SH-SY5Y (cell line): ENCODE data around the gene IFITM1.

ENCODE experiments used
- GATA2 ChIP-seq: IDR thresholded peaks from 2 replicates; pipeline ENCODE4 v1.6.1; 2011; ENCODE audit warnings: mild to moderate bottlenecking, low read depth, low read length
- GATA3 ChIP-seq: IDR thresholded peaks from 2 replicates; pipeline ENCODE4 v1.6.1; 2011; ENCODE audit warnings: low read depth, mild to moderate bottlenecking, low read length, moderate library complexity

Gene IFITM1

DNA sequence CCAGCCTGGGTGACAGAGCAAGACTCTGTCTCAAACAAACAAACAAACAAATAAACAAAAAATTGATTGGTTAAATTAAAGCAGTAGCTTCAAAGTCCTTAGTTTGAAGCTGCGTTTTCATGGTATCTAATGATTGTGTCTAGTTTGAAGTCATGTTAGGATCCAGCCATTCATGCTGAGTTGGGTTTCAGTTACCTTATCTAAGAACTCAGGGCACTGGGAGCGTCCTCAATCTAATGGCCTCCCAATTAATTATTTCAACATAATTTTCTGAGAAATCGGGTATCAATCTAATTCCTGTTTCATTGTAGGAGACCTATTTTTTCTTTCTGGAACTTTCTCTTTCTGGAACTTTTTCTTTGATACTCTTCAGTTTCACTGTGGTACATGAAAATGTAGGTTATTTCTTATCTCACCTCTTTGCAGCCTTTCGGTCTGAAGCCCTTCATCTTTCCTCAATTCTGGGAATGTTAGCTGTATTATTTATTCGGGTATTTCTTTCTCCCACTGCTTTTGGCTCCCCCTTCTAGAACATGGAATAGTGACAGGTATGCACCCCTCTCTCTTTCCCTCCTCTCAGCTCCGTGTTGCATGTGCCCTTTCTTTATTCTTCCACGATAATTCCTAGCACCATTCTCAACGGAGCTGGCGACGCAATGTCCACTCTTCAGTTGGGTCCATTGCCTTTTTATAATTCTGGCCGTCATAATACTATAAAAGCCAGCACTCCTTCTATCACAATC lies 31.2 kb downstream of the IFITM1 start:
- TF ChIP-seq GATA3 (no peak), GATA2 (no peak)

DNA sequence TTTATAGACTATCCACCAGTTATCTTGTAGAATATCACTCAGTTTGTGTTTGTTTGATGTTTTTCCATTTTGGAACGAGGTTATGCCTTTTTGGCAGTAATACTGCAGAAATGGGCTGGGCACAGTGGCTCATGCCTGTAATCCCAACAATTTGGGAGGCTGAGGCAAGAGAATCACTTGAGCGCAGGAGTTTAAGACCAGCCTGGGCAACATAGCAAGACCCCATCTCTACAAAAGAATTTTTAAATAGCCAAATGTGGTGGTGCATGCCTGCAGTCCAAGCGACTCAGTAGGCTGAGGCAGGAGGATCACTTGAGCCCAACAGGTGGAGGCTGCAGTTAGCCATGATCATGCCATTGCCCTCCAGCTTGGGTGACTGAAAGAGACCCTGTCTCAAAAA lies 32.7 kb downstream of the IFITM1 start:
- TF ChIP-seq GATA2 = no peak
- TF ChIP-seq GATA3 = no peak

DNA sequence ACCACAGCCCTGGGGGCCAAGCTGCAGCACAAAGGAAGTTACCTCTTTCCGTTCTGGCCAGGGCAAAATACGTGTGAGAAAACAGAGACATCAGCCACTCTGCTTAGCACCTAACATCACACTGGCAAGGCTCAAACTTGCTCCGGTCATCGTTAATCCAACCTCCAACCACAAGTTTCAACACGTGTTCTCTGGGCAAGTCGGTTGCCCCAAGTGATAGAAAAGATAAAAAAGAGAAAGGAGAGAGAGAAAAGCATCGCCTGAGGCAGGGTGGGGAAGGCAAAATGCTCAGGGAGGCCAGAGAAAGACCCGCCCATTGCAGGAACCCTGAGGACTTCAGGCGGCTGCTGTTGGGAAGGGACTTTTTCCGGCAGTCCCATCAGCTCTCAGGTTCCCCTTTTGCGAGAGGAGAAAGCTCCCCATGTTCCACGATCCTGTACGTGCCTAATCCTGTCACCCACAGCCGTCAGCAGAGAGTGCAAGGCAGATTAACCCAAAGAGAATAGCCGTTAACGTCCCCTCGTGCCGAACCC lies 36.9 kb downstream of the IFITM1 start:
- TF ChIP-seq GATA2 = no peak
- TF ChIP-seq GATA3 = no peak

DNA sequence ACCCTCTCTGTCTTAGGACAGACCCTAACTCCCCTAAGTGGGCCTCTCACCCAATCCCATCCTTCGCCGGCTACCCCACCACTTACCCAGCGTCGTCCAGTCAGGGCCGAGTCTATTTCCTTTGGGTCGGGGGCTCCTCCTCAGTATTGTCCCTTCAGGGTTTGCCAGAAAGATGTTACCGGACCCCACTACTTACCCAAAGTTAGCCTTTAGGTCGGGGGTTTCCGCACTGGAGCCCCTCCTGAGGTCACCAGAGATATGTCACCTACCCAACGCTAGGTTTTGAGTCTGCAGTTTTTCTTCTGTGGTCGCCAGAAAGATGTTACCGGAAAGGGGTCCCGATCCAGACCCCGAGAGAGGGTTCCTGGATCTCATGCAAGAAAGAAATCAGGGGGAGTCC lies 37.6 kb downstream of the IFITM1 start:
- no peak for TF ChIP-seq GATA2

DNA sequence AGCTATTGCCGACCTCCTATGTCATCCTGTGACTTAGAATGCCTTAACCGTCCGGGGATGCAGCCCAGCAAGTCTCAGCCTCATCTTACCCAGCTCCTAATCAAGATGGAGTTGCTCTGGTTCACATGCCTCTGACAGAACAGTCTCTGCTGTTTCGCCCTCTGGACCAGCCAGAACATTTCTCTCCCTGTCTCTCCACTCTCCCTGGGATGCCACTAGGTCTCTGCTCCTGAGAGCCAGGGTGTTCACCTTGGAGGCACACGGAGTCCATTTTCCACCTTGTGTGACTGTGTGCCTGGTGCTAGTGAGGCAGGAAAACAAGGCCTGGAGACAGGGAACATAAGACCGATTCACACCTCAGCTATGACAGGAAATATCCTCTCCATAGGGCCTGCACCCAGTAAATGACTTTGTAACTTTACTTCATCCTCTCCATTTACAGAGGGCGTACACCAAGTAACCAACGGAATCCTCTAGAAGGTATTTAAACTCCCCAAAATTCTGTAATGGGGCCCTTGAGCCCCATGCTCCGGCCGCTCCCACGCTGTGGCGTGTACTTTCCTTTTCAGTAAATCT lies 38.7 kb downstream of the IFITM1 start:
- no peak for TF ChIP-seq GATA2
- TF ChIP-seq GATA3 = no peak

DNA sequence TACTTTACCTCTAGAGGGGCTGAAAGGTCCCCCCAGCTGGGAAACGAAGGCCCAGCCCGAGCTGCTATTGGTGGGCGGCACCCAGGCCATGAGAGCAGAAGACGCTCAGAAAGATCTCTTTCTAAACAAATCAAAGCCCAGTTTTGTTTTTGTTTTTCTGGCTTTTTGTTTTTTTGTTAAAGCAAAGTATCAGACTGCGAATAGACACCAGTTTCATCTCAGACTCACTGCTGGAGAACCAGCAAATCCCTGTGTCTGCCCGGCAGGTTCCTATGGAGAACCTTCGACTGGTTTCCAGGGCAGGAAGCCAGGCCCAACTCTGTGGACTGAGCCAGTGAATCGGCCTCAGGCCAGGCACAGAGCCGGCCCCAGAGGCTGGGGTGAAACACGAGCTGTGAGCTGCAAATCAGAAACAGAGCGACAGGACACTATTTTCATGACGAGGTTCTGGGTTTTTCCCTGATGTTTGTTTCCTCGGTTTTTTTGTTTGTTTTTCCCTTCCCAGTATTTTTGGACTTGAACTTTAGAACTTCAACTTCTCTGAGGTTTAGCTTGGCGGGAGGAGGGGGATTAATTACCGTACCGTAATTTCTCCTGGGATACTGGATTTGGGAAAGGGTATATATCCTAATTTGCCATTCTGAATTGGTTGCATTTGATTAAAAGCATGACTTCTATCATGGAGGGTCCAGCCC lies 39.5 kb downstream of the IFITM1 start:
- no peak for TF ChIP-seq GATA3
- no peak for TF ChIP-seq GATA2

DNA sequence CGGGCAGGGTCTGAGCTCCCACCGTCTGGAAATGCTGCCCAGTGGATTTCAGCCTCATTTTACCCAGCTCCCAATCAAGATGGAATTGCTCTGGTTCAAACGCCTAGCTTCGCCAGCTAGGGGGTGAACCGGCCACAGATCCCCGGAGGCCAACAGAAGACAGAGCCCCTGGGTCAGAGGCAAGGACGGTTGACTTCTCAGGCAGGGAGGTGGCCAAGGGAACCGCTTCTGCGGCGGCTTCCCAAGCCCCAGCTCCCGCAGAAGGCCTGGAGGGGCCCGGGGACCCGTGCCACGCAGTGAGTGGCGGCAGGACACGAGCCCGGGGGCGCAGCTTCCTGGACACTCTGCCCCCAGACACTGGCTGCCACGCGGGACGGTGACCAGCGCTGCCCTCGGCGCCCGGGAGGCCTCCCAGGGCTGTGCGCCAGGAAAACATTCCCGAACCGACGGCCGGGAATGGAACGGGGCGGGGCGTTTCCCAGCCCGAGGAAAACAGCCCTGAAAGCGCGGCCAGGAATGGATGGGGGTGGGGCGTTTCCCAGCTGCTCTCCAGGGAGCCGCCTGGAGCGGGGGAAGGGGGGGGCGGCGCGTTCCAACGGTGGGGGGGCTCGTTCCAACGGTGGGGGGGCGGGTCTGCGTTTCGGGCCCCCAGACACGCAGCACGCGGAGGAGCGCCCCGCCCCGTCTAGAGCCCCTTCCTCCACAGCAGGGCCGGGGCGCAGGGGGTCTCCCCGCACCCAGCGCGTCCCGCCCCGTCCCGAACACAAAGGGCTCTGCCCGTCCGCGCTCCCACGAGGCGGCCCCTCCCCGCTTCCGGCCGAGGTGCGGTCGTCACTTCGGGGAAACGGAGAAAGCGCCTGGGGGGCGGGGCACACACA lies 42.0 kb downstream of the IFITM1 start:
- TF ChIP-seq GATA2 (no peak), GATA3 (no peak)

DNA sequence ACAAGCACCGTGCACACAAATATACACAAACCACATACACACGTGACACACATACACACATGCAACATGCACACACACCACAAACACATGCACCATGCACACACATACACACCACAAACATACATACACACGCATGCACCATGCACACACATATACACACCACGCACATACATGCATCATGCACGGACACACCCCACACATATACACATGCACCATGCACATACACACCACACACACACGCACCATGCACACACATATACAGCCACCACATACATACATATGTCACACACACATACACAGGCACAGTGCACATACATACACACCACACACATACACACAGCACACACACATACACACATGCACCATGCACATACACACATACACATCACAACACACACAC lies 42.8 kb downstream of the IFITM1 start:
- no peak for TF ChIP-seq GATA3
- TF ChIP-seq GATA2 = no peak

DNA sequence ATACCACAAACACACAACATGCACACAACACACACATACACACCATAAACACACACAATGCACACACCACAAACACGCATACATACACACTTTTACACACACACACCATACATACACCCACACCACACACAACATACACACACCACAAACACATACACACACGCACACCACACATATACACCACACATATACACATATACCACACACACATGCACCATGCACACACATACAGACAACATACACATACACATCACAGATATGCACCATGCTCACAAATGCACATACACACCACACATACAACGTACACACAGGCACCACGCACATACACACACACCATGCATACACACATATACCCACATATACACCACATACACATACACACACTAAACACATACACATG lies 43.7 kb downstream of the IFITM1 start:
- TF ChIP-seq GATA3 (no peak), GATA2 (no peak)

DNA sequence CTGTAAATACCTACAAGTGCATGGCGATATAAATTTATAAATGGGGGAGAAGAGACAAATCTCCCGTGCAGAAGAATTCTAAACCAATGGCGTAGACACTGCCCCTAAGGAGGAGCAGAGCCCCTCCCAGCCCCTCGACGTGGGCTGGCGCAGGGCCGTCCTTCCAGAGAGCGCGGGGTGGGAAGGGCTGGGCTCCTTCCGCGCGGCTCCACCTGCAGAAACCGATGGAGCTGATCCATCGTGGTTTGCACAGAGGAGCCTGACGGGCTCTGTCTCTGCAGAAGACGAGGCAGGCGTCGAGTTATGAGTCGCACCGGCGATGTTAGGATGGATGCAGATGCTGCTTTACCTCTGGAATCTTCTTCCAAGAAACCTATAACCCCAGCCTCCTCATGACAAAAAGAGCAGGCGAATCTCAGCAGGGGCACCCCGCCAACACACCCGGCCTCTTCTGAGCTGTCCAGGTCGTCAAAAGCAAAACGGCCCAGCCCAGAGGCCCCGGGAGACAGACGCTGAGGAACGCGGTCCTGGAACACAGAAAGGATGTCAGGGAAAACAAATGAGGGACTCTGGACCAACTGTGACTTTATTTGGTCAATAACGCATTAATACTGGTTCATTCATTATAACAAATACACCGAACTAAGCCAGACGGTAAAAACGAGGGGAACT lies 44.4 kb downstream of the IFITM1 start:
- TF ChIP-seq GATA3 (no peak), GATA2 (no peak)

DNA sequence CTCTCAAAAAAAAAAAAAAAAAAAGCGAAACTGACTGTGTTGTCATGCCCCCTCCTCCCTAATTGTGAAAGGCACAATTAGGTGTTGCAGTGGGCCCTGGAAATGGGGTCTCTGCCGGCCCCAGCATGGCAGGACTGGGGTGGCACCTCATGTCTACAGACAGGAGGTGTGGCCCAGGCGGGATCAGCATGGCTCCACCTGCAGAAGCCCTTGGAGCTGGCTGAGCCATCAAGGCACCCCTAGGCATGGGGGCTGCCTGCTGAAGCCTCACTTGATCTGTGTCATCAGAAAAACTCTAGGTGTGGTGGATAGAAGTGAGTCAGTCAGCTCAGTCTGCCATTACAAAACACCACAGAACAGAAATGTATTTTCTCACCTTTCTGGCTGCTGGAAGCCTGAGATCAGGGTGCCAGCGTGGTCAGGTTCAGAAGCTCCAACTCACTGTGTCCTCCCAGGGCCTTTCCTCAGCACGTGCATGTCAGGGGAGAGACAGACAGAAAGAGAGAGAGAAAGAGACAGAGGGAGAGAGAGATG lies 45.4 kb downstream of the IFITM1 start:
- TF ChIP-seq GATA2 = no peak
- TF ChIP-seq GATA3 = no peak

DNA sequence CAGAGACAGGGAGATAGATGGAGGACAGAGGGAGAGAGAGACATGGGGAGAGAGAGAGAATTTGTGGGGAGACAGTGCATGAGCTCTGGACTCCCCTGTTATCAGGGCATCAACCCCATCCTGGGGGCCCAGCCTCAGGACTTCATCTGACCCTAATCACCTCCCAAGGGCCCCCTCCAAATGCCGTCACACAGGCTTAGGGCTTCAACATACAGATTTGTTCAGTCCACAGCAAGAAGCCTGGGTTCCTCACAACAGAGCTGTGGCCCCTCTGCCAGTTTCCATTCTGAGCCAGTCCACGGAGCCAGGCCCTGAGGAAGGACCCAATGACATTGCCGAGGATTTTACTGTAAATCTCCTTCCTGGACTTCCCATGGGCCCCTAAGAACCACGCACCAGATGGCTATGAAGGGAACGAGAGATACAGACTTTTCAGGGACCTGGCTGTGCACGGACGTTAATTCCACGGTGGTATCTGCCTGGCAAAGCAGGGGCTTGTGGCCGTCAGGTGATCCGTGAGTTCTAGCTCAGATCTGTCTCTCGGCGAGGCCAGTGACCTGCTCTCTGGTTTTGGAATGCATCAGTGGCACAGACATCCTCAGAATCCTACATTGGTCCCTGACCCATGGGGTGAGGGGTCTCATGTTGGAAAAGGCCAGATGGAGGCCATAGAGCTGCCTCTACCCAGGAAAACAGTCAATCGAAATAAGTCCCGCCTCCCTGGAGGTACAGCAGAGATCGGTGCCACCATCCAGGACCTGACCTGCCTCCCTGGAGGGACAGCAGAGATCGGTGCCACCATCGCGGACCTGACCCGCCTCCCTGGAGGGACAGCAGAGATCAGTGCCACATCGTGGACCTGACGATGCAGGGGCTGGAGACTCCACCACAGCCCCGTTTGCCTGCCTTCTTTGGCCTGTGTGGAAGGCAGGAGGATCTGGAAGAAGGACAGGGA lies 46.8 kb downstream of the IFITM1 start:
- TF ChIP-seq GATA2 (no peak), GATA3 (no peak)
